DND-41 (cell line): ENCODE data around the gene EDAR.

Experiments used
- CTCF ChIP-seq: IDR thresholded peaks from 2 replicates; pipeline ENCODE4 v1.5.1; 2012; ENCODE audit warnings: borderline replicate concordance, low read length, moderate library complexity, mild to moderate bottlenecking; ENCODE audit not compliant: poor library complexity, severe bottlenecking; ENCODE audit errors: extremely low read depth
- EZH2 ChIP-seq: IDR thresholded peaks from 3 replicates; pipeline ENCODE4 v1.6.1; 2012; ENCODE audit warnings: borderline replicate concordance, low read depth, mild to moderate bottlenecking, moderate library complexity, low read length, inconsistent platforms; ENCODE audit not compliant: severe bottlenecking

GRCh38 chr2:108855194-108855593, 133.8 kb downstream of the EDAR start:
- TF ChIP-seq CTCF (peak; percentile 39), EZH2 (no peak)
